Erythroblast (primary cell): ENCODE measurements around the gene FAM170B.

Source experiments
- GATA1 ChIP-seq: IDR thresholded peaks from 2 replicates; pipeline ENCODE4 v1.6.1; 2011; ENCODE audit warnings: low read depth, mild to moderate bottlenecking, control low read depth, low read length, moderate library complexity
- POLR2A ChIP-seq: IDR thresholded peaks from 2 replicates; pipeline ENCODE4 v1.6.1; 2011; ENCODE audit warnings: mild to moderate bottlenecking, low read length

DNA sequence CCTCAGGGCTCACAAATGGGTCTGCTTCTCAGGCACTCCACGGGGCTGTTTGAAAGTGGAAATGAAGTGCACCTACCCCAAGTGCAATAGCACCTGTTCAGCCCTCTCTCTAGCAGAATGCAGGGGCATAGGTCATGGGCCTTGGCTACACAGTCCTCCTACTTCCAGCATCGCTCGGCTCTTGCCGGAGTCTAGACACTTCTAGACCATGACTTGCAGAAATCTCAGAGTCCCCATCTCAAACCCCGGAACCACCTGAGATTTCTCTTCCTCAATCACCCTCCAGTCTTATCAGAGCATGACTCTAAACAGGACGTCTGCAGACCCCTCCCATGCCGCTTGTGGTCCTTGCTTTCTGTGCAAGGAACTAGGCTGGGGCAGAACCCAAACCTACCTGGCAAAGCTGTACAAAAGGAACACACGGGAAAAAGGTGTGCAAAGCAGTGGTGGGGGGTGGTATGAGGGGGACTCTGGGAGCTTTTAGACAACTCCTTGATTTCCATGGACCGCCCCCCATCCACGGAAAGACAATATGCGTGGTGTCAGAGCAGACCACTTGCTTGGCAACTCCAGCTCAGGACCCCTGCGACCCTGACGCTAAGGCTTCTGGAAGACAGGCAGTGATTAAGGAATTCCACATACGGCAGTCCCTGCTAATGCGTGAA lies 40.6 kb upstream of the FAM170B start:
- TF ChIP-seq POLR2A (no peak), GATA1 (no peak)
